ENCODE measurements around the gene HNRNPUL2. TPM values are rescaled to one million over a fixed set of nuclear protein-coding genes. Genes with fewer than 3 reads are reported as not detected.

The HNRNPUL2 gene
- total RNA-seq, 3 donors from 2014 or later (not counting 1 experiment from before 2014, with no cell fraction given), result 58.0 to 73.1 (median 69.3) TPM

DNA sequence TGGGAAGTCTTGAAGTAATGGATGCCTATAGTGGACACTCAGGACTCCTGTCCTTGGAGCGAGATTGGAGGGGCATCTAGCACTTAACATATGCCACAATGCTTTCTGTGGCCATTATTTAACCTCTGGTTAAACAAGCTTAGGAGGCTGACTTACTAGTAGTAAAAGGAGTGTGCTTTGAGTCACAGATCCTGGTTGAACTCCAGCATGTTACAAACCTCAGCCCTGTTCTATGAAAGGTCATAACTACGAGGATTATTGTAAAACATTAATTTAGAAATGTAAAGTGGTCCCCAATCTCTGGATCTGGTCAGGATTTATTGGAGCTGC lies 54.1 kb downstream of the HNRNPUL2 start:
- Histone ChIP-seq H3K4me3 (ENCODE audit: low read length) (no peak overlapping the region), H3K36me3 (ENCODE audit: control insufficient read depth, insufficient read depth, low read length) (peaks cover 20% of the 10 kb centered on the region), H3K9me3 (ENCODE audit: control insufficient read depth, insufficient read depth, low read length) (no peaks in the 10 kb centered on the region), H3K4me1 (ENCODE audit: control insufficient read depth, insufficient read depth, low read length) (peaks cover 32% of the 10 kb centered on the region), H3K27me3 (ENCODE audit: control insufficient read depth, insufficient read depth, low read length) (no peaks in the 10 kb centered on the region), H3K27ac (ENCODE audit: low read length) (no peak overlapping the region)
- intact Hi-C loops (cut with micrococcal nuclease), result loop anchor here (5.0 kb wide), 1 partner anchor 34 kb away; the partner anchor contains the start of genes BSCL2 and GNG3
- ATAC-seq (no peak), DNase-seq (no peak)
- H3K9me3 Mint-ChIP-seq, result no peaks in the 10 kb centered on the region
- no peaks in the 10 kb centered on the region for H3K27me3 Mint-ChIP-seq (ENCODE audit: low read depth in 2 of 2)
- H3K36me3 Mint-ChIP-seq, result peaks cover 6% of the 10 kb centered on the region
- peak overlapping the region; percentile 99 for H3K4me3 Mint-ChIP-seq
- H3K4me1 Mint-ChIP-seq, result peaks cover 34 to 47% of the 10 kb centered on the region in 2 donors
- WGBS (ENCODE audit: insufficient coverage), result 87% methylated on average over 2 of the region's 2 CpGs
- H3K27ac Mint-ChIP-seq, result peak overlapping the region; percentile 92 to 97
- TF ChIP-seq, protein P1, sequence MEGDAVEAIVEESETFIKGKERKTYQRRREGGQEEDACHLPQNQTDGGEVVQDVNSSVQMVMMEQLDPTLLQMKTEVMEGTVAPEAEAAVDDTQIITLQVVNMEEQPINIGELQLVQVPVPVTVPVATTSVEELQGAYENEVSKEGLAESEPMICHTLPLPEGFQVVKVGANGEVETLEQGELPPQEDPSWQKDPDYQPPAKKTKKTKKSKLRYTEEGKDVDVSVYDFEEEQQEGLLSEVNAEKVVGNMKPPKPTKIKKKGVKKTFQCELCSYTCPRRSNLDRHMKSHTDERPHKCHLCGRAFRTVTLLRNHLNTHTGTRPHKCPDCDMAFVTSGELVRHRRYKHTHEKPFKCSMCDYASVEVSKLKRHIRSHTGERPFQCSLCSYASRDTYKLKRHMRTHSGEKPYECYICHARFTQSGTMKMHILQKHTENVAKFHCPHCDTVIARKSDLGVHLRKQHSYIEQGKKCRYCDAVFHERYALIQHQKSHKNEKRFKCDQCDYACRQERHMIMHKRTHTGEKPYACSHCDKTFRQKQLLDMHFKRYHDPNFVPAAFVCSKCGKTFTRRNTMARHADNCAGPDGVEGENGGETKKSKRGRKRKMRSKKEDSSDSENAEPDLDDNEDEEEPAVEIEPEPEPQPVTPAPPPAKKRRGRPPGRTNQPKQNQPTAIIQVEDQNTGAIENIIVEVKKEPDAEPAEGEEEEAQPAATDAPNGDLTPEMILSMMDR (IDR thresholded peaks at IDR 0.05), result no peak

DNA sequence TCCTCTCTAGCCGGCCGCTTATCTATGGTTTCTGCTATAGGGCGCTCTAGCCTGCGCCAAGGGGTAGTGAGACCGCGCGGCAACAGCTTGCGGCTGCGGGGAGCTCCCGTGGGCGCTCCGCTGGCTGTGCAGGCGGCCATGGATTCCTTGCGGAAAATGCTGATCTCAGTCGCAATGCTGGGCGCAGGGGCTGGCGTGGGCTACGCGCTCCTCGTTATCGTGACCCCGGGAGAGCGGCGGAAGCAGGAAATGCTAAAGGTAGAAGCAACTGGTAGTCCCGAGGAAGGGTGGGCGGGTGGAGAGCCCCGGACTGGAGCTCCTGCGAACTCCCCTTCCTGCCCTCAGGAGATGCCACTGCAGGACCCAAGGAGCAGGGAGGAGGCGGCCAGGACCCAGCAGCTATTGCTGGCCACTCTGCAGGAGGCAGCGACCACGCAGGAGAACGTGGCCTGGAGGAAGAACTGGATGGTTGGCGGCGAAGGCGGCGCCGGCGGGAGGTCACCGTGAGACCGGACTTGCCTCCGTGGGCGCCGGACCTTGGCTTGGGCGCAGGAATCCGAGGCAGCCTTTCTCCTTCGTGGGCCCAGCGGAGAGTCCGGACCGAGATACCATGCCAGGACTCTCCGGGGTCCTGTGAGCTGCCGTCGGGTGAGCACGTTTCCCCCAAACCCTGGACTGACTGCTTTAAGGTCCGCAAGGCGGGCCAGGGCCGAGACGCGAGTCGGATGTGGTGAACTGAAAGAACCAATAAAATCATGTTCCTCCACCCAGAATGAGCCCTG lies 55.5 kb downstream of the HNRNPUL2 start, which contains the start of the genes LBHD1 and UQCC3:
Gene LBHD1, minus strand, starts transcription at position 660 of the 782 bp plus-strand sequence. CDS start 2,236 bp downstream, outside the sequence.
Gene UQCC3, plus strand, starts transcription at position 66 of the 782 bp plus-strand sequence. Its CDS starts 73 bp downstream, at position 139.
- peak within 1 kb of the TSS; percentile 85 for H3K4me3 ChIP-seq (ENCODE audit: low read length)
- peaks cover under 1% of the 10 kb centered on the region for H3K36me3 Mint-ChIP-seq

DNA sequence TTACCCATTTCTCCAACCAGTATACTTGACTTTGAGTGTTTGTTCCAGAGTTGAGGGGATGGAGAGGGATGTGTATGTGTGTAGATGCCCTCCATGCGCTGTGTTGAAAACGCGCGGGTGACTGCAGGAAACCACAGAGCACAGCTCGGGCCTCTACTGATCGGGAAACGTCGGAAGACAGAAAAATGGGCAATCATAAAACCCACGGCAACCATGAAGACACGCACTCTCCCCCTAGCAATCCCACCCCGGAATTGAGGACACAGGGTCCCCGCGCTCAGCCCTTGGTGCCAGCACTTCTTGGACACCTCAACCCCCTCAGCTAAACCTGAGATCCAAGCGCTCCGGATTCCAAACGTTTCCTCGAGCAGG lies 56.0 kb downstream of the HNRNPUL2 start:
- H3K4me1 ChIP-seq (ENCODE audit: control insufficient read depth, insufficient read depth, low read length), result peaks cover 33% of the 10 kb centered on the region
- peaks cover 25 to 40% of the 10 kb centered on the region in 2 donors for H3K4me1 Mint-ChIP-seq
- DNase-seq, result peak in 1 of 2 donors; percentile 71

More for the DNA sequence above, 55.5 kb downstream of the HNRNPUL2 start, which contains the start of the genes LBHD1 and UQCC3:
- Histone ChIP-seq H3K4me1 (ENCODE audit: control insufficient read depth, insufficient read depth, low read length) (peaks cover 27% of the 10 kb centered on the region), H3K9me3 (ENCODE audit: control insufficient read depth, insufficient read depth, low read length) (no peaks in the 10 kb centered on the region), H3K36me3 (ENCODE audit: control insufficient read depth, insufficient read depth, low read length) (peaks cover 9% of the 10 kb centered on the region), H3K27ac (ENCODE audit: low read length) (peak within 1 kb of the TSS; percentile 59), H3K27me3 (ENCODE audit: control insufficient read depth, insufficient read depth, low read length) (no peaks in the 10 kb centered on the region)
- H3K9me3 Mint-ChIP-seq, result no peaks in the 10 kb centered on the region
- TF ChIP-seq, protein P1 (IDR thresholded peaks at IDR 0.05), result no peak
- H3K4me3 Mint-ChIP-seq, result peak within 1 kb of the TSS; percentile 99
- ATAC-seq (peak; percentile 78 to 93 (median 86)), DNase-seq (peak; percentile 76 to 85)
- peaks cover 21 to 36% of the 10 kb centered on the region in 2 donors for H3K4me1 Mint-ChIP-seq
- no peaks in the 10 kb centered on the region for H3K27me3 Mint-ChIP-seq (ENCODE audit: low read depth in 2 of 2)
- peak within 1 kb of the TSS; percentile 92 to 97 for H3K27ac Mint-ChIP-seq
- intact Hi-C loops (cut with micrococcal nuclease), result loop anchor here (5.0 kb wide), 1 partner anchor 36 kb away; the partner anchor contains the start of genes BSCL2 and GNG3
- WGBS (ENCODE audit: insufficient coverage), result under 1% methylated on average over 59 of the region's 59 CpGs

More for the DNA sequence above, 56.0 kb downstream of the HNRNPUL2 start:
- Mint-ChIP-seq H3K36me3 (no peaks in the 10 kb centered on the region), H3K27ac (peak overlapping the region; percentile 92 to 97), H3K4me3 (peak overlapping the region; percentile 99), H3K27me3 (ENCODE audit: low read depth in 2 of 2) (no peaks in the 10 kb centered on the region), H3K9me3 (no peaks in the 10 kb centered on the region)
- peak overlapping the region; percentile 59 for H3K27ac ChIP-seq (ENCODE audit: low read length)
- no peaks in the 10 kb centered on the region for H3K9me3 ChIP-seq (ENCODE audit: control insufficient read depth, insufficient read depth, low read length)
- H3K36me3 ChIP-seq (ENCODE audit: control insufficient read depth, insufficient read depth, low read length), result peaks cover 8% of the 10 kb centered on the region
- peak overlapping the region; percentile 85 for H3K4me3 ChIP-seq (ENCODE audit: low read length)
- no peaks in the 10 kb centered on the region for H3K27me3 ChIP-seq (ENCODE audit: control insufficient read depth, insufficient read depth, low read length)
- TF ChIP-seq, protein P1 (IDR thresholded peaks at IDR 0.05), result no peak
- 0% methylated on average over 17 of the region's 17 CpGs for WGBS (ENCODE audit: insufficient coverage)
- ATAC-seq, result peak; percentile 16 to 35 (median 29)
- intact Hi-C loops (cut with micrococcal nuclease), result loop anchor here (5.0 kb wide), 1 partner anchor 36 kb away; the partner anchor contains the start of genes BSCL2 and GNG3

Data from natural killer cell (primary cell).